Tibial nerve (tissue), 4 donors: ENCODE results near the gene GRIN1. TPM values are rescaled to one million over a fixed set of nuclear protein-coding genes. Genes with fewer than 3 reads are reported as not detected.
A peak's percentile ranks its signal among the peaks of the same experiment; 100 is the strongest.
"Not testable (repeated sequence)": the region's sequence is repeated elsewhere in the genome, so short reads cannot be mapped to it uniquely, and the experiment has no call there.

Experiments
- DNase-seq, 2 donors: peaks; one replicate each; pipeline ENCODE4 v3.0.0-alpha.2; 2019; ENCODE audit warnings: low spot score in 2 of 2
- H3K27ac ChIP-seq, 4 donors: fragments of 200-600 bp; sonication (generic) in 3 of 4; one replicate each; pipeline ENCODE4 v1.5.1; 2017 to 2019; ENCODE audit warnings: mild to moderate bottlenecking in 1 of 4
- H3K27me3 ChIP-seq, 2 donors: fragments of 200-600 bp; sonication (generic) in 1 of 2; one replicate each; pipeline versions ENCODE4 v1.5.1 to v1.6.0; 2017 to 2019
- H3K36me3 ChIP-seq, 3 donors: fragments of 200-600 bp; sonication (generic); one replicate each; pipeline ENCODE4 v1.5.1; 2018 to 2019
- H3K4me1 ChIP-seq, 4 donors: fragments of 200-600 bp; sonication (generic) in 3 of 4; one replicate each; pipeline ENCODE4 v1.5.1; 2017 to 2019
- H3K4me3 ChIP-seq, 4 donors: fragments of 200-600 bp; sonication (generic) in 3 of 4; one replicate each; pipeline ENCODE4 v1.5.1; 2017 to 2019; ENCODE audit warnings: mild to moderate bottlenecking in 1 of 4, moderate library complexity in 1 of 4
- H3K9me3 ChIP-seq, 4 donors: fragments of 200-600 bp; sonication (generic) in 3 of 4; one replicate each; pipeline ENCODE4 v1.5.1; 2017 to 2019
- EP300 ChIP-seq, 2 donors: sonication (generic); formaldehyde crosslinking; IDR thresholded peaks; one replicate each; pipeline ENCODE4 v1.6.1; 2017; ENCODE audit warnings: antibody characterized with exemption in 2 of 2, mild to moderate bottlenecking in 1 of 2
- POLR2A ChIP-seq, 2 donors: fragments of 450-650 bp; IDR thresholded peaks; one replicate each; pipeline ENCODE4 v1.6.1; 2017; ENCODE audit warnings: antibody characterized with exemption in 2 of 2, mild to moderate bottlenecking in 2 of 2, moderate library complexity in 2 of 2
- WGBS, 2 donors: methylation state at CpG; one replicate each; pipeline ENCODE4 v1.1.5; 2018; 5-methylcytosine and 5-hydroxymethylcytosine counted together
- total RNA-seq, 4 donors: library from RNA; depleted of rRNA; stranded (reverse); fragments of >200 nt; gene quantifications; one replicate each; pipeline ENCODE4 v1.1.0, GENCODE V29; 2016
- TF ChIP-seq, protein P1 (sequence below), 5 experiments: fragments of 200-600 bp in 3 of 5; fragments of 450-650 bp in 2 of 5; sonication (generic) in 3 of 5; IDR thresholded peaks; one replicate each; pipeline ENCODE4 v1.5.1; 2016 to 2019; ENCODE audit warnings: antibody characterized with exemption in 5 of 5, mild to moderate bottlenecking in 3 of 5, moderate library complexity in 2 of 5

The GRIN1 gene
- total RNA-seq, 4 donors from 2014 or later = 0.21 TPM; not detected in 3

- H3K4me1 ChIP-seq = peaks cover 0 to 33% (median 9%) of the 10 kb centered on the region in 4 donors
- no peaks in the 10 kb centered on the region for H3K36me3 ChIP-seq
- H3K27me3 ChIP-seq = peaks cover 0 to 14% of the 10 kb centered on the region in 2 donors
- H3K27ac ChIP-seq = peak overlapping the region in 3 of 4 donors; percentile 71 to 79 (median 72)
- H3K4me3 ChIP-seq = peak overlapping the region; percentile 55 to 65 (median 60)
- no peak for DNase-seq
- TF ChIP-seq EP300 (IDR thresholded peaks at IDR 0.05) (no peak), POLR2A (IDR thresholded peaks at IDR 0.05) (no peak)
- TF ChIP-seq, protein P1, sequence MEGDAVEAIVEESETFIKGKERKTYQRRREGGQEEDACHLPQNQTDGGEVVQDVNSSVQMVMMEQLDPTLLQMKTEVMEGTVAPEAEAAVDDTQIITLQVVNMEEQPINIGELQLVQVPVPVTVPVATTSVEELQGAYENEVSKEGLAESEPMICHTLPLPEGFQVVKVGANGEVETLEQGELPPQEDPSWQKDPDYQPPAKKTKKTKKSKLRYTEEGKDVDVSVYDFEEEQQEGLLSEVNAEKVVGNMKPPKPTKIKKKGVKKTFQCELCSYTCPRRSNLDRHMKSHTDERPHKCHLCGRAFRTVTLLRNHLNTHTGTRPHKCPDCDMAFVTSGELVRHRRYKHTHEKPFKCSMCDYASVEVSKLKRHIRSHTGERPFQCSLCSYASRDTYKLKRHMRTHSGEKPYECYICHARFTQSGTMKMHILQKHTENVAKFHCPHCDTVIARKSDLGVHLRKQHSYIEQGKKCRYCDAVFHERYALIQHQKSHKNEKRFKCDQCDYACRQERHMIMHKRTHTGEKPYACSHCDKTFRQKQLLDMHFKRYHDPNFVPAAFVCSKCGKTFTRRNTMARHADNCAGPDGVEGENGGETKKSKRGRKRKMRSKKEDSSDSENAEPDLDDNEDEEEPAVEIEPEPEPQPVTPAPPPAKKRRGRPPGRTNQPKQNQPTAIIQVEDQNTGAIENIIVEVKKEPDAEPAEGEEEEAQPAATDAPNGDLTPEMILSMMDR (IDR thresholded peaks at IDR 0.05) = no peak
- WGBS, 2 donors = 27 to 28% methylated on average over 24 to 29 of the region's 37 CpGs
- H3K9me3 ChIP-seq = peaks cover 0 to 28% (median 0%) of the 10 kb centered on the region in 4 donors
Measured at GRCh38 chr9:137128862-137129455, 10.0 kb upstream of the GRIN1 start.

DNA sequence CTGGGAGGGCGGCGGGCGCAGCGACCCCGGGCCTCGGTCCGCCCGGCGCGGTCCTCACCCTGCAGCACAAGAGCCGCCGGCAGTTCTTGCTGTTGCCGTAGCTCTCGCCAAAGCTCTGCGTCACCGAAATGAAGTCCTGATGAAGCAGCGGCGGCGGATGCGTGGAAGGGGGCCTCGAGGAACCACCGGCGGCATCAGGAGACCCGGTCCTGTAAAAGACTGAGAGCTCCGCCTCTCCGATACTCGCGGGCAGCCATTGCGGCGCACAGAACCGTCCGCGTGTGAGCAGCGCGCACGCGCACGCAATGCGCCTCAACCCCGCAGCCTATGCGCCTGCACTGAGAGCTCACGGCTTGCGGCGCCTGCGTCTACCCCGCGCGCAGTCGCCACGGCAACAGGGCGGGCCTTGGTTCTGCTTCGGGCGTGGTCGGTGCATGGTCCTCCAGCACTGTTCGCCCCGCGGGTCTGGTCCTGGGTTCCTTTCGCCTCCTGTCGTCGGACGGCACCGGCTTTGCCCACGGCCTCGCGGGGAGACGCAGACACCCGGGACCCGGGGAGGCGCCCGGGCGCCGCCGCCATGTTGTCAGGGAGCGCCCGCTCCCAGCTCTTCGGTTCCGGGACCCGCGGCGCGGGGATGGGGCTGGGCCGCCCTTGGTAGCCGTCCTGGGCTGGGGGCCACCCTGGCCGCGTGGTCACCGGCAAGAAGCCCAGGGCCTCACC lies 9.3 kb upstream of the GRIN1 start:
- Histone ChIP-seq H3K9me3 (peaks cover 0 to 28% (median 0%) of the 10 kb centered on the region in 4 donors), H3K27me3 (peaks cover 0 to 20% of the 10 kb centered on the region in 2 donors), H3K4me1 (peaks cover 0 to 33% (median 9%) of the 10 kb centered on the region in 4 donors), H3K36me3 (no peaks in the 10 kb centered on the region), H3K4me3 (peak overlapping the region; percentile 55 to 65 (median 60)), H3K27ac (peak overlapping the region in 3 of 4 donors; percentile 71 to 79 (median 72))
- WGBS, 2 donors = 2% methylated on average over 53 to 57 of the region's 86 CpGs
- peak; percentile 45 to 54 for DNase-seq
- TF ChIP-seq, protein P1 (IDR thresholded peaks at IDR 0.05) = peak in 1 of 5 experiments; percentile 13
- peak in 1 of 2 donors; percentile 76 for TF ChIP-seq EP300 (IDR thresholded peaks at IDR 0.05)
- TF ChIP-seq POLR2A (IDR thresholded peaks at IDR 0.05) = no peak

GRCh38 chr9:137130176-137130755 lies 8.7 kb upstream of the GRIN1 start:
- no peak for DNase-seq
- Histone ChIP-seq H3K27ac (peak overlapping the region in 3 of 4 donors; percentile 71 to 79 (median 72)), H3K36me3 (no peaks in the 10 kb centered on the region), H3K9me3 (peaks cover 0 to 28% (median 0%) of the 10 kb centered on the region in 4 donors), H3K4me3 (peak overlapping the region; percentile 55 to 65 (median 60)), H3K4me1 (peaks cover 0 to 33% (median 9%) of the 10 kb centered on the region in 4 donors), H3K27me3 (peaks cover 0 to 23% of the 10 kb centered on the region in 2 donors)
- TF ChIP-seq POLR2A (IDR thresholded peaks at IDR 0.05) (no peak), EP300 (IDR thresholded peaks at IDR 0.05) (no peak)
- TF ChIP-seq, protein P1 (IDR thresholded peaks at IDR 0.05) = no peak
- 7 to 12% methylated on average over 19 to 47 of the region's 58 CpGs for WGBS, 2 donors

- Histone ChIP-seq H3K4me1 (peaks cover 0 to 12% (median 0%) of the 10 kb centered on the region in 4 donors), H3K27ac (no peak overlapping the region), H3K36me3 (no peaks in the 10 kb centered on the region), H3K4me3 (no peak overlapping the region), H3K9me3 (peaks cover 0 to 28% (median 0%) of the 10 kb centered on the region in 4 donors), H3K27me3 (peaks cover 0 to 60% of the 10 kb centered on the region in 2 donors)
- no peak for TF ChIP-seq EP300 (IDR thresholded peaks at IDR 0.05)
- no peak for TF ChIP-seq POLR2A (IDR thresholded peaks at IDR 0.05)
- TF ChIP-seq, protein P1 (IDR thresholded peaks at IDR 0.05) = no peak
- 76 to 79% methylated on average over 4 of the region's 4 CpGs for WGBS, 2 donors
- DNase-seq = no peak
Measured at GRCh38 chr9:137134191-137134590, 4.8 kb upstream of the GRIN1 start.

- peaks cover 0 to 22% (median 0%) of the 10 kb centered on the region in 4 donors for H3K9me3 ChIP-seq
- DNase-seq, H3K4me1 ChIP-seq, H3K27ac ChIP-seq, H3K4me3 ChIP-seq, H3K36me3 ChIP-seq: not testable (repeated sequence)
- H3K27me3 ChIP-seq = peaks cover 0 to 69% of the 10 kb centered on the region in 2 donors
- 81 to 83% methylated on average over 9 of the region's 9 CpGs for WGBS, 2 donors
Measured at GRCh38 chr9:137135154-137135553, 3.8 kb upstream of the GRIN1 start.
